ENCODE results near the gene TSPAN8.
"Not testable (repeated sequence)": the region's sequence is repeated elsewhere in the genome, so short reads cannot be mapped to it uniquely, and the experiment has no call there.

TSPAN8 gene

GRCh38 chr12:71157601-71158233, at the start of gene TSPAN8:
Gene TSPAN8, minus strand, starts transcription at chr12:71157999. Its CDS starts 321 bp downstream, at chr12:71157678.
- DNase-seq (ENCODE audit: low read depth): no peak

GRCh38 chr12:71201136-71201679, 43.4 kb upstream of the TSPAN8 start:
- DNase-seq (ENCODE audit: low read depth): no peak

GRCh38 chr12:71200706-71201105, 42.9 kb upstream of the TSPAN8 start:
- no peak for DNase-seq (ENCODE audit: low read depth)

DNA sequence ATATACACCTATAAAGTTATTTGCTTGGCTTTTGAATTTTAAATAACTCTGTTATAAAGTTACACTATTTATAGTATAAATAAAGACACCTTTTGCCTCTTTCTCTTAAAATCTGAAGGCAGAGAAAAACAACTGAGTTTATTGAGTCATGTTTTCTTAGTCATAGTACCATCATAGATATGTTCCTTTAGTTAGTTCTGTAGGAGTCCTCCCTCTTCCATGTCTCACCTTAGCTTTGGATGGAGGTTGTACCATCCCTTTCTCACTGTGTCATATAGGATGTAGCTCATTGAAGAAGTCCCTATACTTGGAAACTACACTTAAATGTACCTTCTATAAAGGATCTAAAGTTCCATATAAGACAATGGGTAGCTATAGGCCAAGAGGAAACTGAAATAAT, 39.7 kb upstream of the TSPAN8 start:
- no peak for DNase-seq (ENCODE audit: low read depth)

DNA sequence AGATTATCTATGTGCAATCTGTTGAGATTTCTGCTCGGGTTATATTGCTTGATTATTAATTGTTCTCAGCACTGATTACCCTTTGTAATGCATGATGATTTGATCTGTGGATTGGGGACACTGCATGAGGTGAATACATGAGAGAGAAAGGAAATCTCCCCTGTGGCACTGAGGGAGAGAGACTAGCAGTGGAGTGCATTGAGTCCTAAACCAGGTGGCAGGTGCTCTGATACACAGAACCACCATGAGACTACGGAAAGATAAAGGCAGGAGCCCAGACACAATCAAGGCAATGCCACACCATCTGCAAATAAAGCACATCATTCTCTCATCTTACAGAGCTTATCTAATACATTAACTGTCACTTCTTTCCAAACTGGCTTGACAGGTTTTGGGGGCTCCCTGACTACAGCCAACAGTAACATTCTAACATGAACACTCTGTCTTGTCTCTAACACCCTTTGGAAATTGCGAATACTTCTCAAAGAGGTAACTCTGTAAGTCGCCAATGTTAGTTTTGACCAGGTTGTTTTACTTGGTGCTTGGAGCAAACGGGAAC, 37.6 kb upstream of the TSPAN8 start:
- no peak for DNase-seq (ENCODE audit: low read depth)

- DNase-seq (ENCODE audit: low read depth): no peak
Measured at GRCh38 chr12:71194657-71195056, 36.9 kb upstream of the TSPAN8 start.

GRCh38 chr12:71193041-71193440, 35.2 kb upstream of the TSPAN8 start:
- no peak for DNase-seq (ENCODE audit: low read depth)

- DNase-seq (ENCODE audit: low read depth): no peak
Measured at GRCh38 chr12:71191509-71192196, 33.9 kb upstream of the TSPAN8 start.

DNA sequence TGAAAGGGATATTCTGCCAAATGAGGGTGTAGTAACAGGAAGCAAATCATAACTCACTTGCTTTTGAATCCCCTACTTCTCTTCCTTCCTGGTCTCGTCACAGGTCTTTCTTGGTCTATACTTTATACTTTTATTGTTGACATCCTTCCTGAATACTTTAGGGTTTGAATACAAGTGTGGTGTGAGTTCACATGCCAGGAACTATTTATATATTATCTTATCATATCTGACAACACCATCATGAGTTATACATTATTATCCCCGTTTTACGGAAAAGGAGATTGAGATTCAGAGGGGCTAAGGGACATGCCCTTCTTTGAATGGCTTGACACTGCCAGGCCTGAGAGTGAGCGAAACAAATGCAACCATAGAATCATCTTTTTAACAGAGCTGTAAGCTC, 33.0 kb upstream of the TSPAN8 start:
- no peak for DNase-seq (ENCODE audit: low read depth)

DNA sequence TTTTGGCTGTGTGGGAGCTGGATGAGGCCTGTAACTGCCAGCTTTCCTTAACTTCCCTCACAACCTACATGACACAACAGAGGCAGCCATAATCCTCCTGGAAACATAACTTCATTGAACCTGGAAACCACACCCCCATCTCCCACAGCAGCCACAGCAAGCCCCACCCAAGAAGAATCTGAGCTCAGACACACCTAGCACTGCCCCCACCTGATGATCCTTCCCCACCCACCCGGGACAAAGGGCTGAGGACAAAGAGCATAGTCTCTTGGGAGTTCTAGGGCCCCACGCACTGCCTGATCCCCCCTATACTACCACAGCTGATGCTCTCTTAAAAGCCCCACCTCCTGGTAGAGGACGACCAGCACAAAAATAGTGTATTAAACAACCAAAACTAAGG, 29.6 kb upstream of the TSPAN8 start:
- DNase-seq (ENCODE audit: low read depth): no peak

DNA sequence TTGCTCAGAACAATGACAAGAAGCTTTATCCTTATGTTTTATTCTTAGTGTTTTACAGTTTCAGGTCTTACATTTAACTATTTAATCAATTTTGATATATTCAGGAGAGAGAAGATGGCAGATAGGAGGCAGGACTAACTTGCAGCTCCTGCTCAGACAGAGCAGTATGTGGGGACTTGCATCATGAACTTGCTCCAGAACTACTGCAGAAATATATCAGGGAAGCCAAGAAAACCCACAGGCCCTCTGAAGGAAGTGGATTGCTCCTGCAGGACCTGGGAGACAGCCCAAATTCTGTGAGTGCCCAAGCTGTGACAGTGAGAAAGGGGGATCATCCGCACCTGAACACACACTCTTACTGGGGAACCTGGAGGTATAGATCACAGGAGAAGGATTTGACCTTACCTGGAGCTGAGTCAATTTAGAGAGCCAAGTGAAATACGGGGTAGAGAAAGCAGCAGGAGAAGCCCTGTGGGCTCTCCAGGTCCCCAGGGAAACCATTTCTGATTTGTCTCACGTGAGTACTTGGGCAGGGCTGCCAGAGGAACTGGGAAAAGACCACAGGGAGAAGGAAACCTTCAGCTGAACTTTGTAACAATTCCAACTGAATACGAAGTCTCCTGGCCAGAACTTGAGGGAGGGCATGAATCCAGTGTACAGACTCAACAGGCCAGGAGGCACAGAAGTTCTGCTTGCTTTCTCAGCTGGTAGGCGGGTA, 28.9 kb upstream of the TSPAN8 start:
- no peak for DNase-seq (ENCODE audit: low read depth)

DNA sequence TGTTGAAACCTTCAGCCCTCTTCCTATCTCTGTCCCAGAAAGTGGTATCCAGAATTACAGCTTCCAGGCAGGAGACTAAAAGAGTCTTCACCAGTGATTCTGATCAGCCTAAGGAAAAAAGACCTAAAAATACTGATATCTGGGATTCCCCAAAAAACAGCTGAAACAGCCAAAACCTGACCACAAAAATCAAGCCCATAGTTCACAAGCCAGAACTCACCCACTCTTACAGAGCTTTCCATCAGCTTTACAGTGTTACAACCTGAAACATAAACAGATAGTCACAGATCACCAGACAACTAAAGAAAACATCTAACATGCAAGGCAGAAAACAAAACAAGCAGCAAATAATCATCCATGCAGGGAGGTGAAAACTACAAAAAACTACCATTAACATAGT, 26.0 kb upstream of the TSPAN8 start:
- DNase-seq (ENCODE audit: low read depth): no peak

DNA sequence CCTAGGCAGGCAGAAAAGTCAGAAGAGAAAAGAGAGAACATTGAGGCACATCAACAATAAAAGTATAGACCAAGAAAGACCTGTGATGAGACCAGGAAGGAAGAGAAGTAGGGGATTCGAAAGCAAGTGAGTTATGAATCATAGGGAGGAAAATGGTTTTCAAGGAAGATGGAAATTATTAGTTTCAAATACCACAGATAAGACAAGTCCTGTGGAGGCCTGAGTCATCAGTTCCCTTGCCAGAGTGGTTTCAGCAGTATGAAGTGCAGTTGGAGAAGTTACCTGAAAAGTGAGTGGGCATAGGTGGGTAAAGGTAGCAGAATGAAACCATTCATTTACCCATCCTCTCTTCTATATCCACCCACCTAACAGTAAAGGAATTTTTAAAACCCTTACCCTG, 25.2 kb upstream of the TSPAN8 start:
- no peak for DNase-seq (ENCODE audit: low read depth)

GRCh38 chr12:71178162-71178561, 20.4 kb upstream of the TSPAN8 start:
- DNase-seq (ENCODE audit: low read depth): no peak

DNA sequence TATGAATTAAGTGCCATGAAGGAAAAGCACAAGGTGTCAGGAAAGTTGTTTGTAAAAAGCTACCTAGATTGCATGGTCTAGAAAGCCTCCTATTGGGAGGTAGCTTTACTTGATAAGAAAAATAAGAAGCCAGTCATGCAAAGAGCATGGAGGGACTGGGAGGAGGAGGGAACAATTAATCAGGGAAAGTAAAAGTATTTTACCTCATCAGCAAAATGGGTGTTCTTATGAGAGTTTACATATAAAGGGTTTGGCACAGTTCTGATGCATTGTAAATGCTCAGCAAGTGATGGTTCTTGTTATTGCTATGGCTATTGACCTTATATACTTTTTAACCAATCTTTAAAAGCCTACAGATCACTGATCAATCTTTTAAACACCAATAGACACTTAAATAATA, 17.0 kb upstream of the TSPAN8 start:
- no peak for DNase-seq (ENCODE audit: low read depth)

DNA sequence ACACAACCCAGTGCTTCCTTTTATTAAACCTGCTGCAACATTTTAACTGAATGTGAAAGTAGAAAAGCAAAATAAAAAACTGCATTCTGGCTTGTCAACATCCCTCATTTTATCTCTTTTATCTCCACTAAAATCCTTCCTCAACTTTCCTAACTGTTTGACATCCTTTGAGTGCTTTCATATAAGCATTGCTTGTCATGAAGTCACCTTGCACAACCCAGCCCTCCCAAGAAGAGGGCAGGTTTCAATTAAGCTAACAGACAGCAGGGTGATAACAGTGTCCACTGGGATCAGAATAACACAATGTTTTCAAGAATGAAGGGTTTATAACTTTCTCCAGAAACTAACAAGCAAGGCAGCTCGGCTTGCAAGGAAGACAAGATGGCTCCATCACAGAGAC, 16.3 kb upstream of the TSPAN8 start:
- no peak for DNase-seq (ENCODE audit: low read depth)

DNA sequence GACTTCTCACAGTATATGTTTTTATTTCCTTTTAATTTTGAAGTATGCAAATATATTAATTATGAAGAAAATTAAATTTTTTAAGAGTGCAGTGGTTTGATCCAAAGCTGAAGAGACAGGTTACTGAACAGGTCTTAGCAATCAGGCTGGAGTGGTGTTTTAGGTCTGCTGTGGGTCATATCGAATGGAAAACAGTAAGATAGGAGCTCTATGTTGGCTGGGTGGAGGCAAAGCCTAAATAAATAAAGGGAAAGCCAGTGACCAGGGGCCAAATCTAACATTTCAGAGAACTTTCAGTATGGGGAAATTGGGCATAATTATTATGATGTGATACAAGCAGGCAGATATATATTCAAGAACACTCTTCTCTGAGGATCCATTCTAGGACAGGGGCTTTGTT, 12.7 kb upstream of the TSPAN8 start:
- DNase-seq (ENCODE audit: low read depth): no peak

DNA sequence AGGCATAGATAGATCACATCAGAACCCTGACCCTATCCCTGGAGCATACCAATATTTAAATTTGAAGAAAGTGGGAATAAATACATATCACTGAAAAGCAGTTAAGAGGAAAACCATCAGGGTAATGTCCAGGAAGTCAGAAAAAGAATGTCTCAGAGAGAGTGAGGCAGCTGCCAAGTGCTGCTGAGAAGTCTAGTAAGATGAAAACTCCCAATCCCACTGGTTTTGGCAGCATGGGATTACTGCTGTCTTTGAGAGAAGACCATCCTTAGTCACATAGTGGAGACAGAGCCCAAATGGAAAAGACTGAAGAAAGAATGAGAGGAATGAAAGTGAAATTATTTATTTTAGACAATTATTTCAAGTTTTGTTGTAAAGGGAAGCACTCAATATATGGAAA, 11.5 kb upstream of the TSPAN8 start:
- DNase-seq (ENCODE audit: low read depth): no peak

DNA sequence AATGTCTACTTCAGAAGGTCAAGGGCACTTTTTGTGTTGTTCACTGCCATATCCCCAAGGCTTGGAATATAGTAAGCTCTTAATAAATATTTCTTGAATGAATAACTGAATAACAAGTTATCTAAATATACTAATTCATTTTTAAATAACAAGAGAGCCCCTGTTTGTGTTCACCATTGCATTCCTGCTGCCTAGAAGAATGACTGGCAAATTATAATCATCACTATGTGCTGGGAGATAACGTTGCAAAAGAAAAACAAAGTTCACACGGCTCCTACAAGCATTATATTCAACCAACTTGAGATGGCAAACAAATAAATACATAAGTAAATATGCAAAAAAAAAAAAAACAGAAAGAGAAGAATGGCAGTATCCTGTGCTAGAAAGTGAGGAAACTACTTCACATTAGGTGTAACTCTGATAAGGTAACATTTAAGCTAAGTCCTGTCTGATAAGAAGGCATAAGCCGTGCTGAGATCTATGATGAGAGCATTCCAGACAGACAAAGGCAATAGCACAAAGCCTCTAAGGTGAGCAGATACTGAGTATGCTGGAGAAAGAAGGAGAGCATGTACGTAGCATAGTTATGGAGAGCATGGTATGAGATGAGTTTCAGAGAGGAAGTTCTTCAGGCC, 9.2 kb upstream of the TSPAN8 start:
- no peak for DNase-seq (ENCODE audit: low read depth)

DNA sequence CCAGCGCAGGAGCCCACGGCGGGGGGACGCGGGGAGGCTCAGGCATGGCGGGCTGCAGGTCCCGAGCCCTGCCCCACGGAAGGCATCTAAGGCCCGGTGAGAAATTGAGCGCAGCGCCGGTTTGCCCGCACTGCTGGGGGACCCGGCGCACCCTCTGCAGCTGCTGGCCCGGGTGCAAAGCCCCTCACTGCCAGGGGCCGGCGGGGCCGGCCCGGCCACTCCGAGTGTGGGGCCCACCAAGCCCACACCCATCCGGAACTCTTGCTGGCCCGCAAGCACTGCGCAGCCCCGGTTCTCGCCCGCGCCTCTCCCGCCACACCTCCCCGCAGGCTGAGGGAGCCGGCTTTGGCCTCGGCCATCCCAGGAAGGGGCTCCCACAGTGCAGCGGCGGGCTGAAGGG, 8.5 kb upstream of the TSPAN8 start:
- DNase-seq (ENCODE audit: low read depth): no peak

- not testable (repeated sequence) for DNase-seq (ENCODE audit: low read depth)
Measured at GRCh38 chr12:71165780-71166179, 8.0 kb upstream of the TSPAN8 start.

GRCh38 chr12:71164568-71165197, 6.9 kb upstream of the TSPAN8 start:
- DNase-seq (ENCODE audit: low read depth): no peak
